GM12801 (cell line): Measurements from ENCODE around the gene ARHGAP8.

Experiments
- TF ChIP-seq, protein P1 (sequence below): IDR thresholded peaks from one replicate; pipeline ENCODE4 v1.5.1; 2011; ENCODE audit warnings: control low read depth; ENCODE audit not compliant: insufficient read length; ENCODE audit errors: extremely low read depth

Gene ARHGAP8

DNA sequence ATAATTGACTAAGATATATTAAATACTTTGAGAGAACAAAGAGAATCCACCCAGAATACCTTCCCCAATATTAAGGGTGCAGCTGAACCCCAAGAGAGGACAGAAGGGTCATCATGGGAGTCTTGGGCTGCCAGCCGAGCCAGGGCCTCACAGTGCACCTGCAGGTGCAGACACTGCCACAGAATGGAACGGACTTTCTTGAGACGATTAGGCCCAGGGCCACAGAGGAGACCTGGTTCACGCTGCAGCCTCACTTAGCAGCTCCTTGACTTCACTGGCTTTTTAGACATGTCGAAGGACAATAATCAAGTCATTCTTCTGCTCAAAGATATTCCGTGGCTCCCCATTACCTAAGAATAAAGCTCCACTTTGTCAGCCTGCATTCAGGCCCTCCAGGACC is 156.9 kb downstream of the ARHGAP8 start:
- TF ChIP-seq, protein P1, sequence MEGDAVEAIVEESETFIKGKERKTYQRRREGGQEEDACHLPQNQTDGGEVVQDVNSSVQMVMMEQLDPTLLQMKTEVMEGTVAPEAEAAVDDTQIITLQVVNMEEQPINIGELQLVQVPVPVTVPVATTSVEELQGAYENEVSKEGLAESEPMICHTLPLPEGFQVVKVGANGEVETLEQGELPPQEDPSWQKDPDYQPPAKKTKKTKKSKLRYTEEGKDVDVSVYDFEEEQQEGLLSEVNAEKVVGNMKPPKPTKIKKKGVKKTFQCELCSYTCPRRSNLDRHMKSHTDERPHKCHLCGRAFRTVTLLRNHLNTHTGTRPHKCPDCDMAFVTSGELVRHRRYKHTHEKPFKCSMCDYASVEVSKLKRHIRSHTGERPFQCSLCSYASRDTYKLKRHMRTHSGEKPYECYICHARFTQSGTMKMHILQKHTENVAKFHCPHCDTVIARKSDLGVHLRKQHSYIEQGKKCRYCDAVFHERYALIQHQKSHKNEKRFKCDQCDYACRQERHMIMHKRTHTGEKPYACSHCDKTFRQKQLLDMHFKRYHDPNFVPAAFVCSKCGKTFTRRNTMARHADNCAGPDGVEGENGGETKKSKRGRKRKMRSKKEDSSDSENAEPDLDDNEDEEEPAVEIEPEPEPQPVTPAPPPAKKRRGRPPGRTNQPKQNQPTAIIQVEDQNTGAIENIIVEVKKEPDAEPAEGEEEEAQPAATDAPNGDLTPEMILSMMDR, result no peak
